ENCODE data around the gene BMP10.
"Not testable (repeated sequence)": the region's sequence is repeated elsewhere in the genome, so short reads cannot be mapped to it uniquely, and the experiment has no call there.

BMP10 gene

GRCh38 chr2:68901199-68901514 lies 30.0 kb upstream of the BMP10 start:
- no peaks in the 10 kb centered on the region for H3K4me1 ChIP-seq (ENCODE audit: insufficient read depth, low read length, severe bottlenecking)
- no peak overlapping the region for H3K4me3 ChIP-seq (ENCODE audit: low read depth, low read length, poor library complexity, severe bottlenecking)
- H3K9ac ChIP-seq (ENCODE audit: low read length) = no peak overlapping the region
- no peaks in the 10 kb centered on the region; the same call in 1 of the 2 replicates for H3K36me3 ChIP-seq (ENCODE audit: insufficient read depth, low read length)
- no peak overlapping the region for H3K4me2 ChIP-seq (ENCODE audit: low read length)
- H3K27me3 ChIP-seq (ENCODE audit: insufficient read depth, low read length) = no peaks in the 10 kb centered on the region
- TF ChIP-seq EZH2 (IDR thresholded peaks at IDR 0.05; ENCODE audit: borderline replicate concordance, low read length) (no peak), CTCF (IDR thresholded peaks at IDR 0.05; ENCODE audit: low read length) (peak; percentile 45)
- no peaks in the 10 kb centered on the region for H3K79me2 ChIP-seq (ENCODE audit: insufficient read depth, low read length)
- no peak overlapping the region for H3K27ac ChIP-seq (ENCODE audit: low read depth, low read length, poor library complexity, severe bottlenecking)
- no peak overlapping the region for H2AFZ ChIP-seq (ENCODE audit: low read length)
- no peaks in the 10 kb centered on the region for H3K9me2 ChIP-seq (ENCODE audit: low read depth, low read length)
- H3F3A ChIP-seq (ENCODE audit: insufficient read depth, low read length) = no peaks in the 10 kb centered on the region
- no peaks in the 10 kb centered on the region for H4K20me1 ChIP-seq (ENCODE audit: insufficient read depth, low read length)
- H3K9me3 ChIP-seq (ENCODE audit: low read length) = peaks cover 13% of the 10 kb centered on the region; the same call in 1 of the 2 replicates

DNA sequence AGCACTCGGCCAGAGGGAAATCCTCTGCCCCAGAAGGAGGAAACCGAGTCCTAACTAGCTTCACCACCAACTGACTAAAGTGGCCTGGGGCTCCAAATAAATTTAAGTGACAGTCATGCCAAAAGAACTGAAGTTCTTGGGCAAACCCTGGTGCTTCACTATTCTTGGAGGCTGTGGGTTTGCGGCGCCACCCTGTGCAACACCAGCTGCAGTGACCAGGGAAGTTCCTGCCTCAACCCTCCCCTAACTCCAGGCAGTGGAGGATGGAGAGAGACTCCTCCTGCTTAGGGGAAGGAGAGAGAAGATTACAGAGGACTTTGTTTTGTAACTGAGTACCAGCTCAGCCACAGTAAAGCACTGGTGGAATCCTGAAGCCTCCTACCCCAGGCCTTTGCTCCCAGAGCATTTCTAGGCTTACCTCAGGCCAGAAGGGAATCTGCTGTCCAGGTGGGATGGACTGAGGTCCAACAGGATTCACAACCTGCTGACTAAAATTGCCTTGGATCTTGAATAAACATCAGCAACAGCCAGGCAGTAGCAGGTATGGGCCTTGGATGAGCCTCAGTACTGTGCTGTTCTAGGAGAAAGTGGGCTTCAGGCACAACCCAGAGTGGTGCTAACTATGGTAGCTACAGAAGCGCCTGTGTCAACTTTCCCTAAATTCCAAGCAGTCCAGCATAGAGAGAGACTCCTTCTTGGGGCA lies 29.4 kb upstream of the BMP10 start:
- Histone ChIP-seq H3K79me2 (ENCODE audit: insufficient read depth, low read length) (no peaks in the 10 kb centered on the region), H3K9ac (ENCODE audit: low read length) (no peak overlapping the region), H4K20me1 (ENCODE audit: insufficient read depth, low read length) (no peaks in the 10 kb centered on the region), H3K4me3 (ENCODE audit: low read depth, low read length, poor library complexity, severe bottlenecking) (no peak overlapping the region), H3K27me3 (ENCODE audit: insufficient read depth, low read length) (no peaks in the 10 kb centered on the region), H2AFZ (ENCODE audit: low read length) (no peak overlapping the region), H3K9me2 (ENCODE audit: low read depth, low read length) (no peaks in the 10 kb centered on the region), H3K4me2 (ENCODE audit: low read length) (no peak overlapping the region), H3K9me3 (ENCODE audit: low read length) (peaks cover 13% of the 10 kb centered on the region; the same call in 1 of the 2 replicates), H3K4me1 (ENCODE audit: insufficient read depth, low read length, severe bottlenecking) (no peaks in the 10 kb centered on the region), H3K36me3 (ENCODE audit: insufficient read depth, low read length) (no peaks in the 10 kb centered on the region; the same call in 1 of the 2 replicates), H3K27ac (ENCODE audit: low read depth, low read length, poor library complexity, severe bottlenecking) (no peak overlapping the region), H3F3A (ENCODE audit: insufficient read depth, low read length) (no peaks in the 10 kb centered on the region)
- TF ChIP-seq EZH2 (IDR thresholded peaks at IDR 0.05; ENCODE audit: borderline replicate concordance, low read length) (no peak), CTCF (IDR thresholded peaks at IDR 0.05; ENCODE audit: low read length) (no peak)

GRCh38 chr2:68895981-68896380 lies 24.8 kb upstream of the BMP10 start:
- H3K27me3 ChIP-seq (ENCODE audit: insufficient read depth, low read length); H3K36me3 ChIP-seq (ENCODE audit: insufficient read depth, low read length); H3K9me2 ChIP-seq (ENCODE audit: low read depth, low read length); H2AFZ ChIP-seq (ENCODE audit: low read length); H3K27ac ChIP-seq (ENCODE audit: low read depth, low read length, poor library complexity, severe bottlenecking); H3K9ac ChIP-seq (ENCODE audit: low read length); H3K4me2 ChIP-seq (ENCODE audit: low read length); H3K4me1 ChIP-seq (ENCODE audit: insufficient read depth, low read length, severe bottlenecking); H3F3A ChIP-seq (ENCODE audit: insufficient read depth, low read length); H3K4me3 ChIP-seq (ENCODE audit: low read depth, low read length, poor library complexity, severe bottlenecking); H4K20me1 ChIP-seq (ENCODE audit: insufficient read depth, low read length); H3K79me2 ChIP-seq (ENCODE audit: insufficient read depth, low read length); H3K9me3 ChIP-seq (ENCODE audit: low read length): not testable (repeated sequence)

DNA sequence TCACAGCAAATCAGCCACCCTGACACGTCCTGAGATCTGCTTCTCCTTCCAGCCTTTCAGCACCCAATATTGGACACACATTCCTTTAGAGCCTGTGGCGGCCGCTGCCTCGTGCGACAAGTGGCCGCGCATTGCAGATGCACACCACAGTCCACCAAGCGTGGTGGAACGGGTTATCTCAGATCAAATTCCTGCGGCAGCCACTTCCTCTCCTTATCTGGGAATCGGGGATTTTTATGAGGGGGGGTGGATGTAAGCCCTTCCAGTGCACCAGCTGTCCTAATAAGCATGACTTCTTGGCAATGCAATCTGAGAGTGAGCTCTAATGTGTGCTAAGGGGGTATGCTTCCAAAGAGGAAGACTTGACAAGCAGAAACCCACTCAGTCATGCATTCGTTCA lies 18.3 kb upstream of the BMP10 start:
- no peak overlapping the region for H2AFZ ChIP-seq (ENCODE audit: low read length)
- no peak overlapping the region for H3K4me2 ChIP-seq (ENCODE audit: low read length)
- no peak overlapping the region for H3K9ac ChIP-seq (ENCODE audit: low read length)
- no peak overlapping the region for H3K4me3 ChIP-seq (ENCODE audit: low read depth, low read length, poor library complexity, severe bottlenecking)
- no peak for TF ChIP-seq CTCF (IDR thresholded peaks at IDR 0.05; ENCODE audit: low read length)
- TF ChIP-seq EZH2 (IDR thresholded peaks at IDR 0.05; ENCODE audit: borderline replicate concordance, low read length) = no peak
- H3K9me2 ChIP-seq (ENCODE audit: low read depth, low read length) = no peaks in the 10 kb centered on the region
- no peak overlapping the region for H3K27ac ChIP-seq (ENCODE audit: low read depth, low read length, poor library complexity, severe bottlenecking)
- no peaks in the 10 kb centered on the region for H4K20me1 ChIP-seq (ENCODE audit: insufficient read depth, low read length)
- H3K4me1 ChIP-seq (ENCODE audit: insufficient read depth, low read length, severe bottlenecking) = no peaks in the 10 kb centered on the region
- no peaks in the 10 kb centered on the region for H3K79me2 ChIP-seq (ENCODE audit: insufficient read depth, low read length)
- no peaks in the 10 kb centered on the region for H3K9me3 ChIP-seq (ENCODE audit: low read length)
- no peaks in the 10 kb centered on the region for H3K36me3 ChIP-seq (ENCODE audit: insufficient read depth, low read length)
- no peaks in the 10 kb centered on the region for H3K27me3 ChIP-seq (ENCODE audit: insufficient read depth, low read length)
- no peaks in the 10 kb centered on the region for H3F3A ChIP-seq (ENCODE audit: insufficient read depth, low read length)
